Measurements from ENCODE around the gene ST6GAL2.

ST6GAL2 gene, protein sequence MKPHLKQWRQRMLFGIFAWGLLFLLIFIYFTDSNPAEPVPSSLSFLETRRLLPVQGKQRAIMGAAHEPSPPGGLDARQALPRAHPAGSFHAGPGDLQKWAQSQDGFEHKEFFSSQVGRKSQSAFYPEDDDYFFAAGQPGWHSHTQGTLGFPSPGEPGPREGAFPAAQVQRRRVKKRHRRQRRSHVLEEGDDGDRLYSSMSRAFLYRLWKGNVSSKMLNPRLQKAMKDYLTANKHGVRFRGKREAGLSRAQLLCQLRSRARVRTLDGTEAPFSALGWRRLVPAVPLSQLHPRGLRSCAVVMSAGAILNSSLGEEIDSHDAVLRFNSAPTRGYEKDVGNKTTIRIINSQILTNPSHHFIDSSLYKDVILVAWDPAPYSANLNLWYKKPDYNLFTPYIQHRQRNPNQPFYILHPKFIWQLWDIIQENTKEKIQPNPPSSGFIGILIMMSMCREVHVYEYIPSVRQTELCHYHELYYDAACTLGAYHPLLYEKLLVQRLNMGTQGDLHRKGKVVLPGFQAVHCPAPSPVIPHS

DNA sequence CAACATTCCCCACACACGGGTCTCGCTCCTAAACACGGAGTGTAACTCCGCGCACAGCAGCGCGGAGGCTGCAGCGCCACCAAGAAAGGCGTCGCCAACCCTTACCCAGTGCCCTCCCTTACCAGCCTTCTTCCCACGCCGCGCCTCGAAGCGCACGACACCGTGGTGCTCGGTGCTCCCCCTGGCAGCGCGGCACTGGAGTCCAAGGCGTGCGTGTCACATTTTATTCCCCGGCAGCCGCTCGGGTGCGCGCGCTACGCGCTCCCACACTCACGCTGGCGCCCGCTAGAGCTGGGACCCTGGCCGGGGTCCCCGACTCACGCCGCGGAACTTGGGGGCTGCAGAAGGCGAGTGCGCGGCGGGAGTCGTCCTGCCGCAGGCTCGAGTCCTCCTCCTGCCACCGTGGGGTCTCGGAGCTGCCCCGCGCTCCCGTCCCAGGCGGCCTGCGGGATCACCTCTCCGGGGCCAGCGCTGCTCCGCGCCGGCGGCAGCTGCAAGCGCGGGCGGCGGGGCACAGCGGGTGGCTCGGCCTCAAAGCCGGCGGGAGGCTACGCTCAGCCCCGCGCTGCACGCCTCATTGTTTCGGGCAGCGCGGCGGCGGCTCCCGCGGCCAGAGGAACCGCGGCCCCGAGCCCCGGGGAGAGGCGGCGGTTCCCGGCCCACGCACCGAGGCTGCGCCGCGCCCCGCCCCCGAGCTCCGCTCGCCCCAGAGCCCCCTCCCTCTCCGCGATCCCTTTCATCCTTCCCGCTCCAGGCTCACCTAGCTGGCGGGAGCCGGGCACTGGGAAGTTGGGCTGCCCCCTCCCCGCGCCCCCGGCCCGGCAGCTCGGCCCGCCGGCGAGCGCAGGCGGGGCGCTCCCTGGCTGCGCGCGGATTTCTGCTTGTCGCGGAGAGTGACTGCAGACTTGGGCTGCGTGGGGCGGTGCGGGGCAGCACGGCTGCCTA lies at the start of gene ST6GAL2:
Gene ST6GAL2, minus strand, starts transcription at position 197 of the 945 bp plus-strand sequence. CDS start 42,190 bp downstream, outside the sequence.
- DNase-seq: no peak

DNA sequence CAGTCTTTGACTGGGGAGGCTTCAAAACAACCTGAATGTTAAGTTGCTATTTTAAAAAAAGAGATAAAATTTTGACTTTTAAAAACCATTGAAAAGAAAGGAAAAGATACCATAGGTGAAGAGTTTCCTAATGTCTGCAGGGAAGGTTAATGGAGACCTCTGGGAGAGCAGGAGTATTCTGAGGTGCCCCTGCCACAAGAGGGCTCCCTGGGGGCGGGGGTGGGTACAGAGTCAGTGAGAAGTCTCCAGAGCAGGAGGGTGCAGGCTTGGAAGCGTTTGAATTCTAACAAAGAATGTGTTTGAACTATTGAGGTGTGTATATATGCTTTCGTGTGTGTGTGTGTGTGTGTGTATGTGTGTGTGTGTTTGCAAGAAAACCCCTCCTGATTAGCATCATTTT lies 46.7 kb upstream of the ST6GAL2 start:
- no peak for DNase-seq

DNA sequence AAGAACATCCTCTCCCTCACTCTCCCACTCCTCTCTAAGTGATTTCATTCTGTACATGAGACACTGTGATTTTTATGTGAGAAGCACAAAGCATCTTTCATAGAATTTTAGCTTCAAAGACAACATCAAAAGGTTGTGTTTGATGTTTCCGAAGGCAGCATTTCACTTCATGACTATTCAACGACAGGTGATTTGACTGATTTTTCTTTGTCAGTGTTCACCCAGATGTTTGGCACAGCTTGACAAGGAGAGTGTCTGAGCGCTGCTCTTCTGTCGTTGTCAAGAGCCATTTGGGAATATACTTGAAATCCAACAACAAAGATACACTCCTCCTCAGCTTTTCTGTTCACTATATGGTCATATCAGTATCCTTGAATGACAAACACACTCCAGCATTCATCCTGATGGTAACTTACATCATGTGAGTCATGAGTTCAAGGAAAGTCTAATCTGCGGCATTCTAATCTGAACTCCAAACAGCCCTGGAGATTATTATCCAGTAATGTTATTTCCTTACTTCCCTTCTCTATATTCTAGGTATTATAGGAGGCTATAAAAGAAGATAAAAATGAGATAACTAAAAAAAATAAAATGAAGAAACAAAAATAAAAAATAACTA lies 45.9 kb upstream of the ST6GAL2 start:
- DNase-seq: no peak

DNA sequence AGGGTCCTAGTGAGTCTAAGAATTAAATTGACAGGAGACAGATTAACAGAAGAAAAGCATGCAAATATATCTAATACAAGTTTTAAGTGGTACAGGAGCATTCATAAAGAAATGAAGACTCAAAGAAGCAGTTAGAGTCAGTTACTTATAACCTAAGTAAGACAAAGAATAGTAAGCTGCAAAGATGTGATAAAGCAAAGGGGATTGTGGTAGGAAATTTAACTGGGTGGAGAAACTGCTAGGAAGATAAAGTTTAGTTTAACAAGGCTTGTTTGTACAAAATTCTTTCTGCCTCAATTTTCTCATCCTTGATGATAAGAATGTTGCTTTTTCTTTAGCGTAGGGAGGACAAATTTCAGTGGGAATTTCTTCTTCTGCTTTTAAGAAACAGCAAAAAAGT lies 35.5 kb upstream of the ST6GAL2 start:
- no peak for DNase-seq

DNA sequence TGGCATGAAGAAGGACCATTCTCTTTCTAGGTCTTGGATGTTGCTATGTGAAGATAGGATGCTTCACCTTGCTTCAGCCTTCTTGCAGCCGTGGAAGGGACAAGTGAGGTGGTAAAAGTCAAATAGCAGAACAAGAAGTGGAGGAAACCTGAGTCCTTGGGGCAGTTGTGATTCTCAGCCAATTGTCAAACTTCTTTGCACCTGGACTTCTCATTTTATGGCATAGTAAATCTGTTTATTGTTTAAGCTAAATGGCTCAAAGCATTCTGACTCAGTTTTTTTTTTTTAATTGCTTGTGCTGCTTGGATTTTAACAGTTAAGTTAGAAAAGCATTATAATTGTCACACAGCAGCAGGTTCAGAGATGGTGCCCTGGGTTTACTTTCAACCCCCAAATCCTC lies 33.0 kb upstream of the ST6GAL2 start:
- no peak for DNase-seq

DNA sequence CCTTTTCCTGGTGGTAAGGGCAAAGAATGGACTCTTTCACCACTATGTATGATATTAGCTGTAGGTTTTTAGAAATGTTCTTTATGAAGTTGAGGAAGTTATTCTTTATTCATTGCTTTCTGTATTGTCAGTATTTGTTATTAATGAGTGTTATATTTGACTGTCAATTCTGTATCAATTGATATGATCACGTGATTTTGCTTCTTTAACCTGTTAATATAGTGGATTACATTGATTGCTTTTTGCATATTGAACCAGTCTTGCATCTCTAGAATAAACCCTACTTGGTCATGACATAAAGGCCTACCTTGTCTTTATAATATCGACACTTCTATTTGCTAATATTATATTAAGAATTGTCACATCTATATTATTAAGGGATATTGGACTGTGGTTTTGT lies 18.3 kb upstream of the ST6GAL2 start:
- DNase-seq: no peak

DNA sequence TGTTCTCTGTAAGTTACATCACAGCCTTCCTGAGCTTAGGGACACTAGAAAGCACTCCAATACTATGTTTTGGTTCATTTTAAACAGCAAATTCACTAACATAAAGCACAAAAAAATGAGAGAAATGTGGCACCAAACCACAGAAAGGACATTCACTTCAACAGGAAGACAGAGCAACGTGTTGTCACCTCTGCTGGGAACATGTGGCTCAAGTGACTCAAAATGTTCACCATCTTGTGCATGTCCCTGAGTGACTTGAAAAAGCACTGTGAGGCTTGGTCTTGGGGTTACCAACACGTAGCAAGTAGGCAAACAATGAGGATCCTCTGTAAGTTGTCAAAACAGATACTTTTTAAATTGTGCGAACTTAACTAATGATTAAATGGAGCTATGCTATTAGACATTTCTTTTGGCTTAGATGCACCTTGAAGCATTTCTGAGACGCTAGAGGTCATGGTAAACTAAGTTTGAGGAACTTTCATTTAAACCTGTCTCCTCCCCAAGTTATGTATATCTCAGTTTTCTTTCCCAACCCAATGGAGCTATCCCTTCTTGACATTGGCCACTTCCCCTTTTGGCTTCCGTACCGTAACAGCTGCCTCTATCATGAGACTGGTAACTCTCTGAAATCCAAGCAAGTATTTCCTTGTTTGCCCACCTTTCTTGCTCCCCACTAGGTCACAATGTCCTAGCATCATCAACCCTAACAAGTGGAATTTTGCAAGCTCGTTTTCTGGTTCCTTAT lies 14.0 kb upstream of the ST6GAL2 start:
- DNase-seq: no peak

DNA sequence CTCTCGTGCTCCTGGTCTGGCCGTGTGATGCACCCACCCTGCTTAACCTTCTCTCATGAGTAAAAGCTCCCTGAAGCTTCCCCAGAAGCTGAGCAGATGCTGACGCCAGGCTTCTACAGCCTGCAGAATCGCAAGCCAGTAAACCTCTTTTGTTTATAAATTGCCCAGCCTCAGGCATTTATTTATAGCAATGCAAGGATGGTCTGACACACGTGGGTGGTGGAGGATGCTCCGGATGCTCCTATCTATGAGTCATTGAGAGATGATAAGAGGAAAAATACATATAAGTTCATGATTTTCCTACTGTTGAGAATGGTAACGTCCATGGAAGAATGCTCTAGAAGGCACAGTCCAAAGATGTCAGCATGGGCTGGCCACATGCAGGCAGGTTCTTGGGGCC lies 8.6 kb upstream of the ST6GAL2 start:
- DNase-seq: no peak

DNA sequence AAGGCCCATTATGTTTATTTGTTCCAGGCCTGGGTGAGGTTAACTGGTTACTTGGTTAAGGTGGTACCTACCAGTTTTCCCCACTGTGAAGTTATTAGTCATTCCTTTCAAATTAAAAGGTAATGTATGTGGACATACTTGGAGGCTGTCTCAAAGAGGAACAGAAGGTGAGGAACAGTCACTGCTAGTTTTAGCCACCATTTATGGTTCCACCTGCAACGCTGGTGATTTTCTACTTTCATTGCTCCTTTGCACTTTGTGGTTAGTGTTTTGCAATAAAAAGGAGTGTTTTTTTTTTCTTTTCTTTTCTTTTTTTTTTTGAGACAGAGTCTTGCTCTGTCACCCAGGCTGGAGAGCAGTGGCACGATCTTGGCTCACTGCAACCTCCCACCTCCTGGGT lies 6.1 kb upstream of the ST6GAL2 start:
- DNase-seq: no peak

DNA sequence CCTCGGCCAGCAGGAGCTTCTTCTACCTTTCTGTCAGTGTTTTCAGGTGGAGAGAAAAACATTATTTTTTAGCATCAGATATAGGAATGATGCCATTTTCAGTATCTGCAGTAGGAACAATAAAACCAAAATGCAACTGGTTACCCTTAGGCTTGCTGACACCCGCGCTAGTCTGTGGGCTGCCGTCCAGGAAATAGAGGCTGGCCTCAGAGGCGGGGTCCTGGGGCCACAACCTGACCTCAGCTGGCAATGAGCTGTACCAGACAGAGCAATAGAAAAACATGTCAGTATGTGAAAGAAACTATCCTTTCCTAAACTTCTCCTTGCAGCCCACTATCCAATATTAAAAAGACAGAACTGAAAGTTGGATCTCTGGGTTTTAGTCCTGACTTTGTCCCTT lies 4.6 kb upstream of the ST6GAL2 start:
- DNase-seq: no peak

DNA sequence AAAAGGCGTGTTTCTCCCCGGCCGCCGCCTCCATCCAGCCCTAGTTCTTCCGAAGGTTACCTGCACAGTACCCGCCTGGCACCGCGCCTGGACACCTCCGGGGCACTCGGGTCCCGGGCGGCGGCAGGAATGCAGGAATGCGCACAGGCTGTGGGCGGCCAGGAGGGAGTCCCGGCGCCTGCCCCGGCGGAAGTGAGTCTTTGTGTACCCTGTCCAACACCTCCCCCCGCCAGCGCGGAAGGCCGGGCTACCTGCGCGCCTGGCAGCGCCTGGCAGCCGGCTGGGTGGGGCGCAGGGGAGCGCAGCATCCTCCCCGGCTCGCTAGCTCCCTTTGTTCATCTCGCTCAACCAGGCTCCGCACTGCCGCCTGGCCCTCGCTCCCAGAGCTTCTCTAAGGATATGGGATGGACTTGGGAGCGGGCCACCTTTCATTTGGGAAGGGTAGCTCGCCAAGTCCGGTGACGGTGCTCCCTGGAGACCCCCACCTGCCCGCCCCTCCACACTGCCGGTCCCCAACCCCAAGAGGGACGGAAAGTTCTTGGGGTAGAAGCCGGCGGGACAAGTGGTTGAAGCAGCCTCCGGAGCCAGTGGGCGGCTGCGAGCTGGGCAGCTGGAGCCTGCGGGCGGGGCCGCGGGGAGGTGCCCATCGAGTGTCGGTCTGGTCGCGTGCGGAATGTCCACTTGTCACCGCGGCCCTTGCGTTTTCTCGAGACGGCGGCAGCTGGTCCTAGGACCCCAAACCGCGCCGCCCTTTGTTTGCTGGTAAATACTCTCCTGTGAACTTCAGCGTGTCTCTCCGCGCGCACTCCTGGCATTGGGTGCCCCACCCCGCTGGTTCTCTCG lies 1.2 kb upstream of the ST6GAL2 start:
- no peak for DNase-seq

DNA sequence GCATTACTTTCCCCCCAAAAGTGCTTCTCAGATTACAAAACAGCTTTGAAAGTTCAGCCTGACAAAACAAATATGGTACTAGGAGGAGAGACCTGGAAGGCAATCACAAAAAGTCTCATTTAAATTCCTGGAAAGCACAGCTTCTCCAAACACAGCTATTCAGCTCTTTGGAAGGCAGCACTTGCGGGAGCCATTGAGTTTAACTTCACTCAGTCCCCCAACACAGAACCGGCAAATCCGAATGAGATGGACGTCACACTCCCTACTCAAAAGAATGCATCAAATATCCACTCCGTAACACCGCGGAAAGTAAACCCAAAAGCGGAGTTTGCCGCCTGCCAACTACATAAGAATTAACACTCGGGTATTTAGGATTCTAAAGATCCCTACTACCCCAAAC lies 638 bp downstream of the ST6GAL2 start:
- DNase-seq: no peak

DNA sequence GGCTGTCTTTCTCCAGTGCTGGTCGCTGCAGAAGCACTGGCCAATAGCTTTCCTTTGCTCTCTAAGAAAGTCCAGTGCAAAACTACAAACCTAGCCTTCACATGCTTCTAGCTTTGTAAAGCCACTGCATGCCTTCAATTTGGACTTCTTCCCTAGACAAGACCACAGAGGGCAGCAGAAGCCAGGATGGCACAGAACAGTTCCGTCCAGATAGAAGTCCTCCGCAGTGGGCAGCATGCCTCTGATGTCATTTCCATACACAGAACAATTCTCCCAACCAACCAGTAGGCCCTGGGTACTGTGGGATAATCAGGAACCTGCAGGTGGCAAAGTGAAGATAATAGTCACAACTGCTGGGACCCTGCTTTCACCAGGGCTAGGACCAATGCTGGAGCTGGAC lies 3.3 kb downstream of the ST6GAL2 start:
- DNase-seq: no peak

DNA sequence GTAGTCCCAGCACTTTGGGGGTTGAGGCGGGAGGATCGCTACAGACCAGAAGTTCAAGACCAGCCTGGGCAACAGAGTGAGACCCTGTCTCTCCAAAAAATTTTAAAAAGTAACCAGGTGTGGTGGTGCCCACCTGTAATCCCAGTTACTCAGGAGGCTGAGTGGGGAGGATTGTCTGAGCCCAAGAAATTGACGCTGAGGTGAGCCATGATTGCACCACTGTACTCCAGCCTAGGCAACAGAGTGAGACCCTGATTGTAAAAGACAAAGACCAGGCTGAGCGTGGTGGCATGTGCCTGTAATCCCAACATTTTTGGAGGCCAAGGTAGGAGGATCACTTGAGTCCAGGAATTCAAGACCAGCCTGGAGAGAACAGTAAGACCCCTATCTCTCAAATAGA lies 7.8 kb downstream of the ST6GAL2 start:
- DNase-seq: no peak

DNA sequence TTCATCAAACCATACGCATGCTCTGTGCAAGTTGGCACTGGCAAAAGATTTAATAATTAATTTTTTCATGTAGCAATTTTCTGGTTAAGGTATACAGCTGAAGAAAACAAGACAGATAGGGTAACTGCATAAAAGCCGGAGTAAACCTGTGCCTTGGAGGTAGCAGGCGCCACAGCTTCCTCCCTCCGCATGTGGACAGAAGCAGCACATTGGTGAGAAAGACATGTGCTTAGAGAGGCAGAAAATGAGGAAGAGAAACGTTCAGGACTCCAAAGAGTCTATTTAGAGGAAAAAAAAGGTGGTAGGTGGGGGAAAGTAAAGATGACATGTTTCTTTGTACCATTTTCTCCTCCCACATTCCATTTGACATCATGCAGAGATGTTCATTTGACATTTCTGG lies 9.3 kb downstream of the ST6GAL2 start:
- no peak for DNase-seq

DNA sequence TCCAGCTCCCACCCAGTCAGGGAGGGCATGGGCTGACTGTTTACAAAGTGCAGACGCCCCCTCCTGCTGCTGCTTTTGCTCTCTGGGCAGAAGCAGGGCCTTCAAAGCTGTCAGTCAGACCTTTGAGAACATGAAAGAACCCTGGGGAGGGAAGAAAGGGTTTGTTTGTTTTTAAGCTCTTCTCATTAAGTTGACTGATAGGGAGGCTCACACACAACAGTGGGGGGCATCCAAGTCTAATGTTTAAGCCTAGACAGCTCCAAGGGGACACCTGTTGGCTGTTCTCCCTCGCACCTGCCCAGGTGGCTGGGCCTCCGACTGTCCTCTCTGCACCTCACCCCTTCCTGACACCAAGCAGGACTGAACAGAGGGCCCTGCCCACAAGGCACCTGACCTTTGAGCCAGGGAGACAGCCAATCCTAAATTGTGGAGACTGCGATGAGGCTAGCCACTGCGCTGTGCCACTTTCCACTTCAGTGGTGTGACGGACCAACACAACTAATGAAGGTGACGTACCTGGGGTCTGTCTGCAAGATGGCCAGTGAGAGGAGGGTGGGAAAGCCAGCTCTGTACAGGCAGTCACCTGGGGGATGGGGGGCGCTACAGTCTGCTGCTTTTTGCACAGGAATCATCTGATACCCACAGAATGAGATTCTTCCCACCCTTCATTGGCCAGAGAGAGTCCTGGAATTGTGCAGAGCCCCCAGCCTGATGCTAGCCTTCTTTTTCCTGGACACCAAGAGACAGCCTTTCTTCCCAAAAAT lies 16.3 kb downstream of the ST6GAL2 start:
- DNase-seq: no peak

DNA sequence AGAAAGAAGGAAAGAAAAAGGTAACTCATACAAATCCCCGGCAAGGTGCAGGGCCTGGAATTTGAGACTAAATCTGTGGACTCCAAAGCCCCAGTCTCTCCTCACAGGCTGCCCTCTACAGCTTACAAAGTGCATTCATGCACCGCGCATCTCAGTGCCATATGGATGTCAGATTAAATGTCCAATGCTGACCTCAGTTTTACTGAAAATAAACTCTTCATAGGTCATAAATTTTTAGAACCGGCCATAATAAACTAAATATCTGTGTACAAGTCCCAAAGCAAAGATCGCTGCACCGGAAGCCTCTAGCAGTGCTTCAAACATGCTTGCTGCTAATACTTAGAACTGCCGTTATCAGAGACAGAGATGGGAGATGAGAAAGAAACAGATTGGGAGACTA lies 17.7 kb downstream of the ST6GAL2 start:
- DNase-seq: no peak

DNA sequence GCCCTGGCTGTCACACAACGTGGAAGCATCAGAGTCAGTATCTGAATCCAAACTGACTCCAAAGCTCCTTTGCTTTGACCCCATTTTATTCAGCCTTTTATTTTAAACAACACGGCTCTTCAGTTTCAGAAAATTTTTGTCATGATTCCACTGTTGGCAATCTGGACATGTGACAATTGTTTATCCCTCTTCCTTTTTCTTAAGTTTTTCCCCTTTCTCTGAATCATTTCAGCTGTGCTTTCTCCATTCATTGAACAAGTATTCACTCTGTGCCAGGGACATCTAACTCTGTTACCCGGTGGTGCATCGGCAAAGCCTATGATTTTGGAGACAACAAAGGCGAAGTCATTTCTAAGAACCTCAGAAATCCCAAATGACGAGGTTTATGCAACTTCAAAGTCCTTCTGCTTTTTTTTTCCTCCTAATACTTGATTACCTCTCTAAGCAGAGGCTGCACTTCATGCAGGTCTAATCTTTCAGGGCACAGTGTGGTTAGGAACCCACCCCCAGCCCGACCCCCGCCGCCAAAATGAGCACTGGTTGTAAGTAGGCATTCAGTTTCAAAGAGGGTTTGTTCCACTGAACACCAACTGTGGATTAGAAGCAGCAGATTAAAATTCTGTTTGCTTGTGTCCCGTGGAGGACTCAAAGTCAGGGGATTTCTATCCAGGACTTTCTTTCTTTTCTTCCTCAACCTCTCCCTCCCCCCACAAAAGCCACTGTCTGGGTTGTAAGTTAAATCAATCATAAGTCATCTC lies 18.6 kb downstream of the ST6GAL2 start:
- no peak for DNase-seq

DNA sequence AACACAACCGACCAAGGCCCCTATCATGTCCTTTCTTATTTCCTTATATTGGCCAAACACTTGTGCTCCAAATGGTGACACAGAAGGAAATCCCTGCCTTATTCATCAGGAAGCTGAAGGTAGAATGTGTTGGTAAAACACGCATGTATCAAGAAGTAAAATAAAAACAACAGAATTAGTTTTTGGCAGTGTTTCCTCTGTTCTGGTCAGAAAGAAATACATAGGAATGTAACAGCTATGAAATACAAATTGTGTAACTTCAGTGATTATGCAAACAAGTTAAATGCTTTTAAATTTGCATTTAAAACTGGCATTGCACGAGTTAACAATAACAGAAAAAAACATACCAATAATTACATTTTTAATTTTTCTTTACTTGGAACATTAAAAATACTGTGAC lies 19.3 kb downstream of the ST6GAL2 start:
- DNase-seq: no peak

DNA sequence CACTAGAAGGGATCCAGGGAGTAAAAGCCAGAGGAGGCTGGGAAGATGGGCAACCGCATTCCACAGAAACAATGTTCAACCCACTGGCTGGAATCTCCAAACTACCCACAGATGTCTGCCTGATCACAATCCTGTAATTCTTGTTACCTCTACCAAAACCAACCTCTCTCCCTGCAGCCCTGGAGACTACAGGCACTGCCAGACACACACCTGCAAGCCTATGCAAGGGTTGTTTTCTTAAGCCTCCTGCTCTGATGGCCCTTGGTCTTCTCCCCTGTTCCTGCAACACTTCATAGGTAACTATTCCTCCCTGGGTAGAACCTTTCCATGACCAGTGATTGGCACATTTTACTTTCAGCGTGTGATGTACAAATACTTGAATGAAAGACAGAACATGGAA lies 21.9 kb downstream of the ST6GAL2 start:
- DNase-seq: no peak
